DLD1 (cell line): ENCODE results near the gene TMEM244.
"Not testable (repeated sequence)": the region's sequence is repeated elsewhere in the genome, so short reads cannot be mapped to it uniquely, and the experiment has no call there.

Experiments
- in situ Hi-C: cut with HindIII; loops from 2 replicates; pipeline ENCODE4 v1.10.0; 2017; ENCODE audit warnings: low sequenced_read_pairs

Gene TMEM244

GRCh38 chr6:129871221-129871620 is 10.1 kb upstream of the TMEM244 start:
- in situ Hi-C loops: no loop called here

GRCh38 chr6:129867403-129867802 is 6.3 kb upstream of the TMEM244 start:
- in situ Hi-C loops: no loop called here

GRCh38 chr6:129866688-129867087 is 5.6 kb upstream of the TMEM244 start:
- in situ Hi-C loops: no loop called here

- in situ Hi-C loops: no loop called here
Measured at GRCh38 chr6:129866256-129866655, 5.1 kb upstream of the TMEM244 start.

- in situ Hi-C loops: no loop called here
Measured at GRCh38 chr6:129865013-129865412, 3.9 kb upstream of the TMEM244 start.

GRCh38 chr6:129863664-129864063 is 2.5 kb upstream of the TMEM244 start:
- in situ Hi-C loops: no loop called here

- in situ Hi-C loops: no loop called here
Measured at GRCh38 chr6:129859524-129859923, 1.6 kb downstream of the TMEM244 start.

GRCh38 chr6:129857838-129858237 is 3.3 kb downstream of the TMEM244 start:
- in situ Hi-C loops: no loop called here

- in situ Hi-C loops: no loop called here
Measured at GRCh38 chr6:129853996-129854711, 7.0 kb downstream of the TMEM244 start.

GRCh38 chr6:129852257-129852858 is 8.8 kb downstream of the TMEM244 start:
- in situ Hi-C loops: no loop called here

GRCh38 chr6:129849456-129849855 is 11.7 kb downstream of the TMEM244 start:
- in situ Hi-C loops: no loop called here

GRCh38 chr6:129846761-129847160 is 14.4 kb downstream of the TMEM244 start:
- in situ Hi-C loops: no loop called here

GRCh38 chr6:129845696-129846095 is 15.4 kb downstream of the TMEM244 start:
- in situ Hi-C loops: no loop called here

- in situ Hi-C loops: no loop called here
Measured at GRCh38 chr6:129844118-129844891, 16.8 kb downstream of the TMEM244 start.

- in situ Hi-C loops: no loop called here
Measured at GRCh38 chr6:129843573-129843972, 17.5 kb downstream of the TMEM244 start.

- in situ Hi-C loops: no loop called here
Measured at GRCh38 chr6:129842881-129843409, 18.2 kb downstream of the TMEM244 start.

- in situ Hi-C loops: no loop called here
Measured at GRCh38 chr6:129842137-129842536, 19.0 kb downstream of the TMEM244 start.

- in situ Hi-C loops: not testable (repeated sequence)
Measured at GRCh38 chr6:129839562-129839961, 21.6 kb downstream of the TMEM244 start.

- in situ Hi-C loops: no loop called here
Measured at GRCh38 chr6:129835691-129836090, 25.4 kb downstream of the TMEM244 start.

- in situ Hi-C loops: no loop called here
Measured at GRCh38 chr6:129832299-129832698, 28.8 kb downstream of the TMEM244 start.

GRCh38 chr6:129828229-129828628 is 32.9 kb downstream of the TMEM244 start:
- in situ Hi-C loops: no loop called here

- in situ Hi-C loops: no loop called here
Measured at GRCh38 chr6:129818251-129818650, 42.9 kb downstream of the TMEM244 start.
